OCI-LY1 (cell line): ENCODE measurements around the gene SRI.
"Not testable (repeated sequence)": the region's sequence is repeated elsewhere in the genome, so short reads cannot be mapped to it uniquely, and the experiment has no call there.

ENCODE experiments used
- H2AFZ ChIP-seq: fragments of 200-600 bp; sonication (generic), shearing (Covaris generic); 2 replicates; pipeline ENCODE4 v1.6.0; 2014; ENCODE audit warnings: antibody characterized with exemption, mild to moderate bottlenecking, low read length
- H3F3A ChIP-seq: fragments of 200-600 bp; sonication (generic), shearing (Covaris generic); 2 replicates; pipeline ENCODE4 v1.6.0; 2014; ENCODE audit warnings: mild to moderate bottlenecking, antibody characterized with exemption, low read length, moderate library complexity; ENCODE audit not compliant: insufficient read depth
- H3K27ac ChIP-seq: fragments of 200-600 bp; sonication (generic); 2 replicates; pipeline ENCODE4 v1.5.1; 2014; ENCODE audit warnings: low read length, mixed run types, mild to moderate bottlenecking, low read depth; ENCODE audit not compliant: poor library complexity, severe bottlenecking
- H3K27me3 ChIP-seq: fragments of 200-600 bp; sonication (generic); 2 replicates; pipeline ENCODE4 v1.6.0; 2014; ENCODE audit warnings: antibody characterized with exemption, mild to moderate bottlenecking, low read length, moderate library complexity; ENCODE audit not compliant: insufficient read depth
- H3K36me3 ChIP-seq: fragments of 200-600 bp; sonication (generic); 2 replicates; pipeline ENCODE4 v1.6.1; 2014; ENCODE audit warnings: mild to moderate bottlenecking, antibody characterized with exemption, low read length, moderate library complexity, mixed read lengths; ENCODE audit not compliant: insufficient read depth
- H3K4me1 ChIP-seq: fragments of 200-600 bp; sonication (generic); 2 replicates; pipeline ENCODE4 v1.5.1; 2014; ENCODE audit warnings: mild to moderate bottlenecking, low read length, moderate library complexity; ENCODE audit not compliant: insufficient read depth, severe bottlenecking
- H3K4me2 ChIP-seq: fragments of 200-600 bp; sonication (generic), shearing (Covaris generic); 2 replicates; pipeline ENCODE4 v1.6.1; 2014; ENCODE audit warnings: low read length
- H3K4me3 ChIP-seq: fragments of 200-600 bp; sonication (generic); 2 replicates; pipeline ENCODE4 v1.5.1; 2014; ENCODE audit warnings: low read length, low read depth, mild to moderate bottlenecking, mixed read lengths; ENCODE audit not compliant: poor library complexity, severe bottlenecking
- H3K79me2 ChIP-seq: fragments of 200-600 bp; shearing (Covaris generic); 2 replicates; pipeline ENCODE4 v1.6.1; 2016; ENCODE audit warnings: mixed run types, low read length, mixed read lengths; ENCODE audit not compliant: insufficient read depth
- H3K9ac ChIP-seq: fragments of 200-600 bp; sonication (generic), shearing (Covaris generic); 2 replicates; pipeline ENCODE4 v1.6.1; 2014; ENCODE audit warnings: mild to moderate bottlenecking, low read length, mixed read lengths
- H3K9me2 ChIP-seq: fragments of 200-600 bp; sonication (generic), shearing (Covaris generic); 2 replicates; pipeline ENCODE4 v1.6.1; 2014; ENCODE audit warnings: low read depth, mild to moderate bottlenecking, low read length, mixed read lengths
- H3K9me3 ChIP-seq: fragments of 200-600 bp; shearing (Covaris generic); 2 replicates; pipeline ENCODE4 v1.6.1; 2014; ENCODE audit warnings: low read length, mixed read lengths
- H4K20me1 ChIP-seq: fragments of 200-600 bp; sonication (generic), shearing (Covaris generic); 2 replicates; pipeline ENCODE4 v1.6.0; 2016; ENCODE audit warnings: mild to moderate bottlenecking, low read length; ENCODE audit not compliant: insufficient read depth
- CTCF ChIP-seq: fragments of 200-600 bp; sonication (generic), shearing (Covaris generic); IDR thresholded peaks from 2 replicates; pipeline ENCODE4 v1.5.1; 2017; ENCODE audit warnings: mild to moderate bottlenecking, antibody characterized with exemption, low read length, moderate library complexity, mixed read lengths
- EZH2 ChIP-seq: fragments of 200-600 bp; sonication (generic), shearing (Covaris generic); IDR thresholded peaks from 2 replicates; pipeline ENCODE4 v1.8.0; 2017; ENCODE audit warnings: borderline replicate concordance, mixed run types, mild to moderate bottlenecking, antibody characterized with exemption, low read length, moderate library complexity, mixed read lengths

The SRI gene

GRCh38 chr7:88260719-88261118 lies 40.9 kb upstream of the SRI start:
- no peak overlapping the region for H3K4me3 ChIP-seq
- H3K9me3 ChIP-seq = no peaks in the 10 kb centered on the region
- H3F3A ChIP-seq = no peaks in the 10 kb centered on the region

DNA sequence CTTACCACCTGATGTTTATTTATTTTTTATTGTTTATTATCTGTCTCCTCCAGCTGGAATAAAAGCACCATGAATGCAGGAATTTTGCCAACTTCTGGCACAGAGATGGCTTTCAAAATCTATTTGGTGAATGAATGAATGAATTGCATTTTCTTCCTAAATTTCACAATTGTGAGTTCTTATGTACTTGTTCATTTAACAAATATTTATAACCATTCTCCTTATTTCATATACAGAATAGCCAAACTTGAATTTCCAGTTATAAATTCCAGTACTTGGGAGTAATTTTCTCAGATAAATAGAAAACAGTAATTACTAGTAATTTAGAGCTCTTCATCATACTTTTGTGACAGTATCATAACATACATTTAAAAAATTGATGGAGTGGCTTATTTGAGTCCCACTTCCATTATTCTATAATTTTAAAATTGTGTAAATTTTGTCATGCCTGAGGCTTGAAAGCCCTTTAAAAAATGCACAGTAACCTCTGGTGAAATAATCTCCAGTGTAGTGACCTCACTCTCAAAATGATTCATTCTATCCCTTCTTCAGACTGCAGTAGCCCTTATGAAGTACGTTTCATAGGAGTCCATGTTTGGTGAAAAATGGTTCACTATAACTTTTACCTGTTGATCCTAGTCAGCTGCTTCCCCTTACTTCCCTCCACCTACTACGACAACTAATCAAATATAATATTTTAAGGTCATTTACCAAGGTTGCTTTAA lies 40.0 kb upstream of the SRI start:
- H3F3A ChIP-seq = no peaks in the 10 kb centered on the region

More at GRCh38 chr7:88260719-88261118, 40.9 kb upstream of the SRI start:
- H3K9me2 ChIP-seq = no peaks in the 10 kb centered on the region
- no peaks in the 10 kb centered on the region for H3K4me1 ChIP-seq
- H3K79me2 ChIP-seq = no peaks in the 10 kb centered on the region
- TF ChIP-seq EZH2 = no peak
- TF ChIP-seq CTCF = no peak
- H3K9ac ChIP-seq = no peak overlapping the region
- H3K36me3 ChIP-seq = no peaks in the 10 kb centered on the region
- no peaks in the 10 kb centered on the region for H4K20me1 ChIP-seq
- no peak overlapping the region for H3K27ac ChIP-seq
- H3K4me2 ChIP-seq = no peak overlapping the region
- H3K27me3 ChIP-seq = no peaks in the 10 kb centered on the region
- H2AFZ ChIP-seq = no peak overlapping the region

DNA sequence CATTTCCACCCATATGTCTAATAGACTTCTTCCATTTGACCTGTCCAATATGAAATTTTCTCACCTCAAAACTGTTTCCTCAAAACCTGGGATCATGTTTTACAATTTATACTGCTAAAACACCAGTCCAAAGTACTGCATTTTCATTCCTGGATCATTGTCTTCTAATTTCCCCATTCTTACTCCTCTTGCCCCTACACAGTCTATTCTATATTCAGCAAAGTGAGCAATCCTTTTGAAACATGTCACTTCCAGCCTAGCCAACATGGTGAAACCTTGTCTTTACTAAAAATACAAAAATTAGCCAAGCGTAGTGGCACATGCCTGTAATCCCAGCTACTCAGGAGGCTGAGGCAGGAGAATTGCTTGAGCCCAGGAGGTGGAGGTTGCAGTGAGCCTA lies 38.5 kb upstream of the SRI start:
- H3K9me2 ChIP-seq, H3K9ac ChIP-seq, H4K20me1 ChIP-seq, H3K36me3 ChIP-seq, H2AFZ ChIP-seq, H3K79me2 ChIP-seq, H3K4me1 ChIP-seq, H3K4me3 ChIP-seq, H3K27ac ChIP-seq, H3K9me3 ChIP-seq, H3K4me2 ChIP-seq, H3F3A ChIP-seq, H3K27me3 ChIP-seq: not testable (repeated sequence)

More for the DNA sequence above, 40.0 kb upstream of the SRI start:
- Histone ChIP-seq H3K9me2 (no peaks in the 10 kb centered on the region), H3K4me2 (no peak overlapping the region), H3K27ac (no peak overlapping the region), H3K4me3 (no peak overlapping the region), H2AFZ (no peak overlapping the region), H4K20me1 (no peaks in the 10 kb centered on the region), H3K79me2 (no peaks in the 10 kb centered on the region), H3K9me3 (no peaks in the 10 kb centered on the region), H3K4me1 (no peaks in the 10 kb centered on the region), H3K9ac (no peak overlapping the region), H3K27me3 (no peaks in the 10 kb centered on the region), H3K36me3 (no peaks in the 10 kb centered on the region)
- TF ChIP-seq EZH2 (no peak), CTCF (no peak)

DNA sequence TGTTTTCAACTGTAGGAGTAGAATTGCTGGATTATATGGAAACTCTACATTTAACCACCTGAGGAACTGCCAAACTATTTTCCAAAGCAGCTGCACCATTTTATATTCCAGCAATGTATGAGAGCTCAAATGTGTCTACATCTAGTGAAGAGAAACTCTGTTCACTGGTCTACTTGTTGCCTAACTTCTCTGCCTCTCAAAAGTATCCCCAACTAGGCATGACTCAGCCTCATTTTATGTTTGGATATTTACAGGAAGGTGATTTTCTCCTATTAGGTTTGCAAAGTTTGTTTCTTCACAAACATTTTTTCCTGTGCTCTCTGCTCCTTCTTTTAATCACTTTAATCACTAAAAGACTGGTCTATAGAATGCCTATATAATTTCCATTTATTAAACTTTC lies 37.1 kb upstream of the SRI start:
- H3K4me2 ChIP-seq = no peak overlapping the region
- no peaks in the 10 kb centered on the region for H3F3A ChIP-seq
- H3K9me2 ChIP-seq = no peaks in the 10 kb centered on the region
- TF ChIP-seq CTCF (no peak), EZH2 (no peak)
- no peak overlapping the region for H3K4me3 ChIP-seq
- H4K20me1 ChIP-seq = no peaks in the 10 kb centered on the region
- H3K27ac ChIP-seq = no peak overlapping the region
- H3K4me1 ChIP-seq = no peaks in the 10 kb centered on the region
- no peak overlapping the region for H2AFZ ChIP-seq
- no peaks in the 10 kb centered on the region for H3K36me3 ChIP-seq
- no peaks in the 10 kb centered on the region for H3K27me3 ChIP-seq
- H3K9me3 ChIP-seq = peaks cover 4% of the 10 kb centered on the region; the same call in 1 of the 2 replicates
- no peak overlapping the region for H3K9ac ChIP-seq
- H3K79me2 ChIP-seq = no peaks in the 10 kb centered on the region
